Measurements from ENCODE around the gene CDH23. TPM values are rescaled to one million over a fixed set of nuclear protein-coding genes. Genes with fewer than 3 reads are reported as not detected.

Gene CDH23
- total and polyA plus RNA-seq, 2 of the 8 experiments (the other 6 are each of a cell fraction or from before 2014, with no cell fraction given), result 1.9 to 4.9 TPM

- DNase-seq (ENCODE audit: low read depth in 1 of 2, low spot score in 2 of 2) (no peak), FAIRE-seq (no peak)
- POLR2A ChIA-PET (ENCODE audit: partially characterized antibody), result no interaction called here
- Histone ChIP-seq H4K91ac (replicated peaks; ENCODE audit: insufficient read length, low read length) (no peak overlapping the region), H3K23ac (ENCODE audit: insufficient read length) (no peak overlapping the region), H3K18ac (ENCODE audit: extremely low read depth, low read length) (no peak overlapping the region), H4K8ac (ENCODE audit: extremely low read depth, insufficient read depth, low read length) (no peak overlapping the region), H3K27ac (ENCODE audit: low read depth, low read length) (no peak overlapping the region), H4K5ac (ENCODE audit: insufficient read length, low read depth, low read length) (no peak overlapping the region), H3K4me1 (replicated peaks in 1 of 4; ENCODE audit: control insufficient read depth in 3 of 4, insufficient read depth in 4 of 4, low read length in 3 of 4) (peaks cover 0 to 5% (median 0%) of the 10 kb centered on the region in 4 experiments; a peak in 1 of 7 replicates), H3K79me2 (ENCODE audit: control insufficient read depth in 1 of 2, insufficient read depth in 2 of 2, low read length in 2 of 2) (no peaks in the 10 kb centered on the region), H2AFZ (ENCODE audit: low read length) (no peak overlapping the region), H3K4ac (replicated peaks; ENCODE audit: insufficient read length, low read depth, low read length) (no peak overlapping the region), H3K4me3 (ENCODE audit: extremely low read depth in 1 of 4, insufficient read depth in 2 of 4, low read depth in 3 of 4, low read length in 4 of 4) (no peak overlapping the region), H4K20me1 (replicated peaks in 1 of 2; ENCODE audit: control insufficient read depth in 1 of 2, insufficient read depth in 2 of 2, low read length in 2 of 2) (no peaks in the 10 kb centered on the region), H3K14ac (ENCODE audit: insufficient read length) (no peak overlapping the region), H3K79me1 (ENCODE audit: low read depth, low read length) (no peaks in the 10 kb centered on the region), H2BK20ac (ENCODE audit: low read length) (no peak overlapping the region), H3K23me2 (ENCODE audit: low read depth, low read length) (no peaks in the 10 kb centered on the region; the same call in 1 of the 2 replicates), H3K56ac (replicated peaks; ENCODE audit: insufficient read length, low read depth, low read length) (no peak overlapping the region), H2AK5ac (ENCODE audit: low read depth, low read length) (no peak overlapping the region), H3K9ac (replicated peaks in 1 of 4; ENCODE audit: extremely low read depth in 1 of 4, low read depth in 3 of 4, low read length in 3 of 4) (no peak overlapping the region), H2BK5ac (ENCODE audit: low read depth, low read length) (no peak overlapping the region), H3K9me3 (ENCODE audit: insufficient read depth in 2 of 2, low read depth in 1 of 2, low read length in 1 of 2) (no peaks in the 10 kb centered on the region), H3K27me3 (replicated peaks in 1 of 4; ENCODE audit: control insufficient read depth in 3 of 4, extremely low read depth in 1 of 4, insufficient read depth in 3 of 4, low read length in 3 of 4) (no peaks in the 10 kb centered on the region), H3K4me2 (ENCODE audit: insufficient read depth in 1 of 2, low read depth in 2 of 2, low read length in 2 of 2) (no peak overlapping the region), H3K36me3 (ENCODE audit: control insufficient read depth in 2 of 4, insufficient read depth in 4 of 4, low read length in 3 of 4) (no peaks in the 10 kb centered on the region), H2BK12ac (ENCODE audit: low read depth, low read length) (no peak overlapping the region), H2BK15ac (ENCODE audit: low read length) (no peak overlapping the region; the same call in 1 of the 2 replicates), H2BK120ac (replicated peaks; ENCODE audit: low read depth, low read length) (no peak overlapping the region)
- WGBS, 2 experiments (ENCODE audit: extremely low coverage in 1 of 2, insufficient coverage in 1 of 2, insufficient read length in 1 of 2, insufficient replicate concordance in 2 of 2, low coverage in 1 of 2, low lambda C conversion rate in 2 of 2, missing lambda C conversion rate in 1 of 2), result 88% methylated on average over 9 of the region's 10 CpGs; no CpG with 5 or more reads in 1 of the 2 experiments
- CTCF ChIA-PET (ENCODE audit: partially characterized antibody), result interaction anchor here (0.9 to 2.8 kb wide), 9 partner anchors 9 to 128 kb away, joined by 3 to 12 read pairs (median 4); no protein-coding TSS in a partner anchor
- TF ChIP-seq CHD1 (IDR thresholded peaks at IDR 0.05; ENCODE audit: low read depth, low read length) (no peak), E2F6 (IDR thresholded peaks at IDR 0.05) (no peak), BACH1 (IDR thresholded peaks at IDR 0.05; ENCODE audit: low read length) (no peak), HDAC6 (IDR thresholded peaks at IDR 0.05; ENCODE audit: low read depth, low read length) (no peak), TAF1 (IDR thresholded peaks at IDR 0.05; ENCODE audit: low read depth, low read length) (no peak), RNF2 (IDR thresholded peaks at IDR 0.05; ENCODE audit: borderline replicate concordance, low read depth, low read length, missing control alignments, poor library complexity, severe bottlenecking) (no peak), CEBPB (IDR thresholded peaks at IDR 0.05; ENCODE audit: low read depth, low read length) (no peak), YY1 (IDR thresholded peaks at IDR 0.05; ENCODE audit: low read depth, low read length) (no peak), CREB1 (IDR thresholded peaks at IDR 0.05) (no peak), SP4 (IDR thresholded peaks at IDR 0.05; ENCODE audit: low read length) (no peak), TCF12 (IDR thresholded peaks at IDR 0.05; ENCODE audit: low read depth, low read length) (no peak), CTBP2 (IDR thresholded peaks at IDR 0.05; ENCODE audit: borderline replicate concordance, insufficient read depth, insufficient read length, low read length) (no peak), NRF1 (IDR thresholded peaks at IDR 0.05; ENCODE audit: low read depth, low read length) (no peak), CBX5 (IDR thresholded peaks at IDR 0.05; ENCODE audit: low read depth, low read length) (no peak), CHD2 (IDR thresholded peaks at IDR 0.05; ENCODE audit: low read length) (no peak)
Measured at GRCh38 chr10:71512312-71512711, 115.6 kb downstream of the CDH23 start.
